MCF 10A (cell line): ENCODE measurements around the gene RAD51B. TPM values are rescaled to one million over a fixed set of nuclear protein-coding genes. Genes with fewer than 3 reads are reported as not detected.

ENCODE experiments used
- BruUV-seq: library from RNA; stranded (reverse); fragments of 400-500 nt; replicated peaks from 2 replicates; lab custom pipeline; 2021; lab: Mats Ljungman, UMichigan
- CTCF ChIA-PET: fragments of 300-600 bp; sonication (Branson Sonifier 250); formaldehyde crosslinking; extraction: SDS; loops from one replicate; lab custom pipeline; 2021; ENCODE audit warnings: antibody characterized with exemption, inconsistent platforms; lab: Yijun Ruan, JAX
- POLR2A ChIA-PET: fragments of 300-600, 350-650 bp; sonication (Branson Sonifier 250); formaldehyde crosslinking; extraction: SDS; loops from one replicate; lab custom pipeline; 2020; ENCODE audit warnings: antibody characterized with exemption, inconsistent platforms; lab: Yijun Ruan, JAX
- DNase-seq: peaks from one replicate; pipeline ENCODE4 v3.0.0-alpha.2; 2018; ENCODE audit not compliant: unreplicated experiment
- H3K27ac Mint-ChIP-seq: one replicate; pipeline ENCODE4 v1.8.0; 2022; ENCODE audit warnings: mild to moderate bottlenecking, low read depth, mixed read lengths; ENCODE audit not compliant: unreplicated experiment
- H3K27me3 Mint-ChIP-seq: one replicate; pipeline ENCODE4 v1.8.0; 2022; ENCODE audit warnings: mixed read lengths; ENCODE audit not compliant: insufficient read depth, unreplicated experiment
- H3K36me3 Mint-ChIP-seq: one replicate; pipeline ENCODE4 v1.8.0; 2022; ENCODE audit warnings: mild to moderate bottlenecking, moderate library complexity, mixed read lengths; ENCODE audit not compliant: insufficient read depth, unreplicated experiment
- H3K4me1 Mint-ChIP-seq: one replicate; pipeline ENCODE4 v1.8.0; 2022; ENCODE audit warnings: mixed read lengths; ENCODE audit not compliant: insufficient read depth, unreplicated experiment
- H3K4me3 Mint-ChIP-seq: one replicate; pipeline ENCODE4 v1.8.0; 2022; ENCODE audit warnings: mild to moderate bottlenecking, moderate library complexity, mixed read lengths; ENCODE audit not compliant: unreplicated experiment
- H3K9me3 Mint-ChIP-seq: one replicate; pipeline ENCODE4 v1.8.0; 2022; ENCODE audit warnings: mixed read lengths; ENCODE audit not compliant: unreplicated experiment
- intact Hi-C: fragments of 100-400 bp; cut with micrococcal nuclease; formaldehyde crosslinking; loops from 2 replicates; pipeline ENCODE4 v1.14.1; 2022
- total RNA-seq: library from RNA; stranded (reverse); gene quantifications from 2 replicates; pipeline ENCODE4 v1.2.3, GENCODE V29; 2022
- TF ChIP-seq, protein P1 (sequence below): fragments of 200-600 bp; IDR thresholded peaks from one replicate; pipeline ENCODE4 v1.8.0; 2022; ENCODE audit warnings: antibody characterized with exemption, mild to moderate bottlenecking; ENCODE audit not compliant: unreplicated experiment

Gene RAD51B
- total RNA-seq, 1 experiment from 2014 or later, result 14.6 TPM

DNA sequence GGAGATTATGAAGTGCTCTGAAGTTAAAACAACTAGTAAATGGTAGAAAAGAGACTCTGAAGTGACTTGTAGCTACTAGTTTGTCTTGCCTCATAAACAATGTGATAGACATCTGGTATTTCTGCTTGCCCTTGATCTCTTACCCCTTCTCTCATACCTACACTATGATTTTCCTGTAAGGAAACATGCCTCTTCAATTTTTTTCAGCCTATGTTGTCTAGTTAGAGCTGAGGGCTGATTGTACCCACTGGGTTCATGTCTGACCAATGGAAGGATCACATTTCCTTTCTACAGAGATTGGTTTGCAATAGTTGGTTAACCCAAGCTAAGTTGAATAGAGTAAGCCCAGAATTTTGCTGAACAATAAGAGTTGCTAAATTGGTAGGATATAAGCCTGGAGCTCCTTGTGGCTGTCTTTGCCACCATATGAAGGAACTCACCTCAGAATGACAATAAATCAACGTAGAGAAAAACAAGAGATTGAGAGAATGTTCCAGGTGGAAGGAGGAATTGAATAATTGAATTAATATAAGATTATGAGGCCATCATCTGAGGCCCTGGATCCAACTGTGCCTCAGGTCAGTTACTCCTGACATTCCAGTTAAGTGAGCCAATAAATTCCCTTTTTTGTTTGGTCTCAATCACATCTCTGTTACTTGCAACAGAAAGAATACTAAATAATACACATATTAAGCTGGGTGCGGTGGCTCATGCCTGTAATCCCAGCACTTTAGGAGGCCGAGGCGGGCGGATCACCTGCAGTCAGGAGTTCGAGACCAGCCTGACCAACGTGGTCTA is 626.9 kb downstream of the RAD51B start:
- intact Hi-C loops, result no loop called here
- ChIA-PET CTCF (interaction anchor here (0.8 kb wide), 1 partner anchor 22 kb away, joined by 3 read pairs; no protein-coding TSS in a partner anchor), POLR2A (interaction anchor here (0.5 to 1.0 kb wide), 4 partner anchors 34 to 746 kb away, joined by 3 to 4 read pairs (median 3); no protein-coding TSS in a partner anchor)

GRCh38 chr14:68447581-68448251 is 628.1 kb downstream of the RAD51B start:
- H3K4me1 Mint-ChIP-seq, result peaks cover 25% of the 10 kb centered on the region
- H3K27ac Mint-ChIP-seq, result no peak overlapping the region
- no peaks in the 10 kb centered on the region for H3K27me3 Mint-ChIP-seq

More for the DNA sequence above, 626.9 kb downstream of the RAD51B start:
- Mint-ChIP-seq H3K9me3 (no peaks in the 10 kb centered on the region), H3K27me3 (no peaks in the 10 kb centered on the region), H3K27ac (no peak overlapping the region), H3K36me3 (no peaks in the 10 kb centered on the region), H3K4me1 (peaks cover 18% of the 10 kb centered on the region), H3K4me3 (no peak overlapping the region)
- DNase-seq, result no peak
- BruUV-seq, result no TSS peak
- TF ChIP-seq, protein P1, sequence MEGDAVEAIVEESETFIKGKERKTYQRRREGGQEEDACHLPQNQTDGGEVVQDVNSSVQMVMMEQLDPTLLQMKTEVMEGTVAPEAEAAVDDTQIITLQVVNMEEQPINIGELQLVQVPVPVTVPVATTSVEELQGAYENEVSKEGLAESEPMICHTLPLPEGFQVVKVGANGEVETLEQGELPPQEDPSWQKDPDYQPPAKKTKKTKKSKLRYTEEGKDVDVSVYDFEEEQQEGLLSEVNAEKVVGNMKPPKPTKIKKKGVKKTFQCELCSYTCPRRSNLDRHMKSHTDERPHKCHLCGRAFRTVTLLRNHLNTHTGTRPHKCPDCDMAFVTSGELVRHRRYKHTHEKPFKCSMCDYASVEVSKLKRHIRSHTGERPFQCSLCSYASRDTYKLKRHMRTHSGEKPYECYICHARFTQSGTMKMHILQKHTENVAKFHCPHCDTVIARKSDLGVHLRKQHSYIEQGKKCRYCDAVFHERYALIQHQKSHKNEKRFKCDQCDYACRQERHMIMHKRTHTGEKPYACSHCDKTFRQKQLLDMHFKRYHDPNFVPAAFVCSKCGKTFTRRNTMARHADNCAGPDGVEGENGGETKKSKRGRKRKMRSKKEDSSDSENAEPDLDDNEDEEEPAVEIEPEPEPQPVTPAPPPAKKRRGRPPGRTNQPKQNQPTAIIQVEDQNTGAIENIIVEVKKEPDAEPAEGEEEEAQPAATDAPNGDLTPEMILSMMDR, result no peak

GRCh38 chr14:68448252-68448902 is 628.8 kb downstream of the RAD51B start:
- TF ChIP-seq, protein P1, result no peak
- CTCF ChIA-PET, result interaction anchor here (0.6 to 1.1 kb wide), 5 partner anchors 16 to 343 kb away, joined by 3 to 4 read pairs (median 4); no protein-coding TSS in a partner anchor
- no peak overlapping the region for H3K4me3 Mint-ChIP-seq
- no TSS peak for BruUV-seq
- no peak for DNase-seq
- peaks cover 6% of the 10 kb centered on the region for H3K9me3 Mint-ChIP-seq
- no peaks in the 10 kb centered on the region for H3K27me3 Mint-ChIP-seq
- H3K36me3 Mint-ChIP-seq, result no peaks in the 10 kb centered on the region
- H3K27ac Mint-ChIP-seq, result no peak overlapping the region
- H3K4me1 Mint-ChIP-seq, result peaks cover 25% of the 10 kb centered on the region
- POLR2A ChIA-PET, result interaction anchor here (0.6 to 3.0 kb wide), 5 partner anchors 10 to 924 kb away, joined by 3 to 13 read pairs (median 3); no protein-coding TSS in a partner anchor
- intact Hi-C loops, result no loop called here

More at GRCh38 chr14:68447581-68448251, 628.1 kb downstream of the RAD51B start:
- intact Hi-C loops, result no loop called here
- Mint-ChIP-seq H3K9me3 (no peaks in the 10 kb centered on the region), H3K36me3 (no peaks in the 10 kb centered on the region), H3K4me3 (no peak overlapping the region)
- CTCF ChIA-PET, result interaction anchor here (0.6 to 1.1 kb wide), 3 partner anchors 15 to 34 kb away, joined by 3 to 4 read pairs (median 4); no protein-coding TSS in a partner anchor
- TF ChIP-seq, protein P1, result no peak
- POLR2A ChIA-PET, result interaction anchor here (0.6 to 3.0 kb wide), 5 partner anchors 10 to 116 kb away, joined by 3 to 13 read pairs (median 4); no protein-coding TSS in a partner anchor
- DNase-seq, result no peak
- BruUV-seq, result no TSS peak
